AG09319 (cell line): Measurements from ENCODE around the gene RAP1GAP2.

Experiments
- DNase-seq: peaks from one replicate; pipeline ENCODE4 v3.0.0-alpha.2; 2010; ENCODE audit warnings: low read depth; ENCODE audit errors: extremely low read depth
- CTCF ChIP-seq: IDR thresholded peaks from 2 replicates; pipeline ENCODE4 v1.5.1; 2011; ENCODE audit warnings: low read depth, mild to moderate bottlenecking, inconsistent platforms, low read length, moderate library complexity

The RAP1GAP2 gene

GRCh38 chr17:2875608-2876007 lies 79.4 kb downstream of the RAP1GAP2 start:
- DNase-seq: no peak
- TF ChIP-seq CTCF: no peak

GRCh38 chr17:2876467-2876866 lies 80.2 kb downstream of the RAP1GAP2 start:
- no peak for TF ChIP-seq CTCF
- no peak for DNase-seq

- no peak for DNase-seq
- TF ChIP-seq CTCF: no peak
Measured at GRCh38 chr17:2878751-2879254, 82.6 kb downstream of the RAP1GAP2 start.

- no peak for DNase-seq
- no peak for TF ChIP-seq CTCF
Measured at GRCh38 chr17:2880050-2880449, 83.8 kb downstream of the RAP1GAP2 start.

- DNase-seq: no peak
- TF ChIP-seq CTCF: no peak
Measured at GRCh38 chr17:2881295-2881694, 85.1 kb downstream of the RAP1GAP2 start.

GRCh38 chr17:2883544-2884213 lies 87.4 kb downstream of the RAP1GAP2 start:
- TF ChIP-seq CTCF: no peak
- no peak for DNase-seq

GRCh38 chr17:2885733-2886132 lies 89.5 kb downstream of the RAP1GAP2 start:
- no peak for DNase-seq
- TF ChIP-seq CTCF: no peak
